ENCODE data around the gene NOTCH4.
"Not testable (repeated sequence)": the region's sequence is repeated elsewhere in the genome, so short reads cannot be mapped to it uniquely, and the experiment has no call there.

NOTCH4 gene

GRCh38 chr6:32216998-32217397 lies 6.9 kb downstream of the NOTCH4 start:
- no peak for DNase-seq

- no peak for DNase-seq
These were observed 7.6 kb downstream of the NOTCH4 start for GRCh38 chr6:32216285-32216684.

- DNase-seq = no peak
These were observed 8.2 kb downstream of the NOTCH4 start for GRCh38 chr6:32215617-32216016.

- no peak for DNase-seq
These were observed 9.7 kb downstream of the NOTCH4 start for GRCh38 chr6:32214126-32214525.

GRCh38 chr6:32213649-32214048 lies 10.2 kb downstream of the NOTCH4 start:
- DNase-seq = no peak

GRCh38 chr6:32212076-32212760 lies 11.6 kb downstream of the NOTCH4 start:
- no peak for DNase-seq

GRCh38 chr6:32211432-32211831 lies 12.4 kb downstream of the NOTCH4 start:
- not testable (repeated sequence) for DNase-seq

- no peak for DNase-seq
These were observed 13.7 kb downstream of the NOTCH4 start for GRCh38 chr6:32210191-32210601.

GRCh38 chr6:32208996-32209395 lies 14.9 kb downstream of the NOTCH4 start:
- no peak for DNase-seq

- no peak for DNase-seq
These were observed 19.6 kb downstream of the NOTCH4 start for GRCh38 chr6:32204268-32204715.

- DNase-seq = no peak
These were observed 20.2 kb downstream of the NOTCH4 start for GRCh38 chr6:32203426-32204267.

- DNase-seq = no peak
These were observed 21.7 kb downstream of the NOTCH4 start for GRCh38 chr6:32202186-32202585.

GRCh38 chr6:32200711-32201475 lies 23.0 kb downstream of the NOTCH4 start:
- DNase-seq = no peak

GRCh38 chr6:32198866-32199265 lies 25.0 kb downstream of the NOTCH4 start:
- no peak for DNase-seq

- no peak for DNase-seq
These were observed 25.5 kb downstream of the NOTCH4 start for GRCh38 chr6:32198345-32198696.

- DNase-seq = peak in 1 of 2 experiments; percentile 55
These were observed 26.9 kb downstream of the NOTCH4 start for GRCh38 chr6:32196682-32197616.

- DNase-seq = peak; percentile 83 to 94
These were observed 27.8 kb downstream of the NOTCH4 start for GRCh38 chr6:32195902-32196681.

GRCh38 chr6:32195652-32195901 lies 28.3 kb downstream of the NOTCH4 start:
- DNase-seq = peak; percentile 99

GRCh38 chr6:32194825-32195651 lies 28.8 kb downstream of the NOTCH4 start:
- DNase-seq = peak; percentile 44 to 51

GRCh38 chr6:32194388-32194787 lies 29.5 kb downstream of the NOTCH4 start:
- DNase-seq = no peak

GRCh38 chr6:32193096-32193495 lies 30.8 kb downstream of the NOTCH4 start:
- not testable (repeated sequence) for DNase-seq

Data from SW 1271 (cell line).